Neutrophil (primary cell): ENCODE results near the gene RNF220.
A peak's percentile ranks its signal among the peaks of the same experiment; 100 is the strongest.

ENCODE experiments used
- H3K27ac ChIP-seq: fragments of 200-600 bp; sonication (generic); 2 replicates; pipeline ENCODE4 v1.5.1; 2016; ENCODE audit warnings: mild to moderate bottlenecking, moderate library complexity
- H3K27me3 ChIP-seq: fragments of 200-600 bp; sonication (generic); 2 replicates; pipeline ENCODE4 v1.6.0; 2016; ENCODE audit warnings: mild to moderate bottlenecking
- H3K36me3 ChIP-seq: fragments of 200-600 bp; sonication (generic); 2 replicates; pipeline ENCODE4 v1.5.1; 2017
- H3K4me1 ChIP-seq, 2 experiments: fragments of 200-600 bp in 1 of 2; sonication (generic) in 1 of 2; 1 replicate in 1 of 2; 2 replicates in 1 of 2; pipeline versions ENCODE4 v1.5.1 to v1.6.1; 2013 to 2016; ENCODE audit warnings: low read depth in 1 of 2, low read length in 1 of 2, mild to moderate bottlenecking in 1 of 2, moderate library complexity in 1 of 2; ENCODE audit not compliant: control insufficient read depth in 1 of 2, insufficient read depth in 1 of 2
- H3K4me3 ChIP-seq, 2 experiments: fragments of 200-600 bp in 1 of 2; sonication (generic) in 1 of 2; 1 replicate in 1 of 2; 2 replicates in 1 of 2; pipeline ENCODE4 v1.5.1; 2013 to 2016; ENCODE audit warnings: low read depth in 1 of 2, low read length in 1 of 2, mild to moderate bottlenecking in 1 of 2, moderate library complexity in 1 of 2
- H3K9me3 ChIP-seq: fragments of 200-600 bp; sonication (generic); 2 replicates; pipeline ENCODE4 v1.5.1; 2016
- TF ChIP-seq, protein P1 (sequence below): fragments of 200-600 bp; sonication (generic); IDR thresholded peaks from 2 replicates; pipeline ENCODE4 v1.5.1; 2016; ENCODE audit warnings: antibody characterized with exemption

The RNF220 gene

GRCh38 chr1:44682883-44683265 is 277.8 kb downstream of the RNF220 start:
- Histone ChIP-seq H3K27me3 (no peaks in the 10 kb centered on the region), H3K36me3 (no peaks in the 10 kb centered on the region), H3K27ac (peak overlapping the region; percentile 59), H3K9me3 (no peaks in the 10 kb centered on the region), H3K4me3 (no peak overlapping the region), H3K4me1 (peaks cover 55 to 57% of the 10 kb centered on the region in 2 experiments)
- TF ChIP-seq, protein P1, sequence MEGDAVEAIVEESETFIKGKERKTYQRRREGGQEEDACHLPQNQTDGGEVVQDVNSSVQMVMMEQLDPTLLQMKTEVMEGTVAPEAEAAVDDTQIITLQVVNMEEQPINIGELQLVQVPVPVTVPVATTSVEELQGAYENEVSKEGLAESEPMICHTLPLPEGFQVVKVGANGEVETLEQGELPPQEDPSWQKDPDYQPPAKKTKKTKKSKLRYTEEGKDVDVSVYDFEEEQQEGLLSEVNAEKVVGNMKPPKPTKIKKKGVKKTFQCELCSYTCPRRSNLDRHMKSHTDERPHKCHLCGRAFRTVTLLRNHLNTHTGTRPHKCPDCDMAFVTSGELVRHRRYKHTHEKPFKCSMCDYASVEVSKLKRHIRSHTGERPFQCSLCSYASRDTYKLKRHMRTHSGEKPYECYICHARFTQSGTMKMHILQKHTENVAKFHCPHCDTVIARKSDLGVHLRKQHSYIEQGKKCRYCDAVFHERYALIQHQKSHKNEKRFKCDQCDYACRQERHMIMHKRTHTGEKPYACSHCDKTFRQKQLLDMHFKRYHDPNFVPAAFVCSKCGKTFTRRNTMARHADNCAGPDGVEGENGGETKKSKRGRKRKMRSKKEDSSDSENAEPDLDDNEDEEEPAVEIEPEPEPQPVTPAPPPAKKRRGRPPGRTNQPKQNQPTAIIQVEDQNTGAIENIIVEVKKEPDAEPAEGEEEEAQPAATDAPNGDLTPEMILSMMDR: no peak

GRCh38 chr1:44684525-44684924 is 279.5 kb downstream of the RNF220 start:
- TF ChIP-seq, protein P1: no peak
- Histone ChIP-seq H3K4me1 (peaks cover 46 to 49% of the 10 kb centered on the region in 2 experiments), H3K27ac (peak overlapping the region; percentile 59), H3K4me3 (no peak overlapping the region), H3K36me3 (no peaks in the 10 kb centered on the region), H3K27me3 (no peaks in the 10 kb centered on the region), H3K9me3 (no peaks in the 10 kb centered on the region)

DNA sequence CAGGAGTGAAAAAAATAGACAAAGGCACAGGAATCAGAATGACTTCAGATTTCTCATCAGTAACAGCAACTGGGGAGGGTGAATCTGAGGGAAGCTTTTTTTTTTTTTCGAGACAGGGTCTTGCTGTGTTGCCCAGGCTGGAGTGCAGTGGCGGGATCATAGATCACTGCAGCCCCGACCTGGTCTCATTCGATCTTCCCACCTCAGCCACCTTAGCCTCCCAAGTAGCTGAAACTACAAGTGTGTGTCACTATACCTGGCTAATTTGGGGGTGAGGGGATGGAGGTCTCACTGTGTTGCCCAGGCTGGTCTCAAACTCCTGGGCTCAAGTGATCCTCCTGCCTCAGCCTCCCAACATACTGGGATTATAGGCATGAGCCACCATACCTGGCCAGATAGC is 280.2 kb downstream of the RNF220 start:
- H3K9me3 ChIP-seq: no peaks in the 10 kb centered on the region
- H3K36me3 ChIP-seq: no peaks in the 10 kb centered on the region
- peak overlapping the region; percentile 59 for H3K27ac ChIP-seq
- TF ChIP-seq, protein P1: no peak
- peaks cover 46 to 49% of the 10 kb centered on the region in 2 experiments for H3K4me1 ChIP-seq
- H3K27me3 ChIP-seq: no peaks in the 10 kb centered on the region
- H3K4me3 ChIP-seq: no peak overlapping the region

GRCh38 chr1:44685881-44686280 is 280.8 kb downstream of the RNF220 start:
- H3K36me3 ChIP-seq: no peaks in the 10 kb centered on the region
- H3K9me3 ChIP-seq: no peaks in the 10 kb centered on the region
- no peaks in the 10 kb centered on the region for H3K27me3 ChIP-seq
- TF ChIP-seq, protein P1: no peak
- no peak overlapping the region for H3K4me3 ChIP-seq
- H3K27ac ChIP-seq: no peak overlapping the region
- peaks cover 46 to 49% of the 10 kb centered on the region in 2 experiments for H3K4me1 ChIP-seq

DNA sequence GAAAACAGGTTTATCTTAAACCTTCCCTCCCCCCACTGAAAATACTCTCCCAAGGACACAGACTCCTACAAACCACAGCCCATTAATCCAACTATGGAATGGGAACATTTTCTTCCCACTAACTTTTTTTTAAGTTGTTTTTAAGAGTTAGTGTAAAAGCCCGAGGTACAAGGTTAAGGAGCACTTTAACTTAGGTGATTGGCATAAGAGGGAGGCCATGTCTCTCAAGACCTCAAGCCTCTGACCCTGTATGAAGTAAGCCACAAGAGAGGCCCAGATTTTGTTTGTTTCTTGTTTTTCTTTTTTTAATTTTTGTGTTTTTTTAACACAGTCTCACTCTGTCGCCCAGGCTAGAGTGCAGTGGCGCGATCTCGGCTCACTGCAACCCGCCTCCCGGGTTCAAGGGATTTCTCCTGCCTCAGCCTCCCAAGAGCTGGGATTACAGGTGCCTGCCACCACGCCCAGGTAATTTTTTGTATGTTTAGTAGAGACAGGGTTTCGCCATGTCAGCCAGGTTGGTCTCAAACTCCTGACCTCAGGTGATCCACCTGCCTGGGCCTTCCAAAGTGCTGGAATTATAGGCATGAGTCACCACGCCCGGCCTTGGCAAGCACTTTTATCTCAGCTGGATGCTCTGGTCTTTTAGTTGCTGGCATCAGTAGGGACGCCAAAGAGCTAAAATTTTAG is 283.8 kb downstream of the RNF220 start:
- H3K9me3 ChIP-seq: no peaks in the 10 kb centered on the region
- no peaks in the 10 kb centered on the region for H3K27me3 ChIP-seq
- no peak overlapping the region for H3K27ac ChIP-seq
- peaks cover 27 to 29% of the 10 kb centered on the region in 2 experiments for H3K4me1 ChIP-seq
- TF ChIP-seq, protein P1: no peak
- no peak overlapping the region for H3K4me3 ChIP-seq
- no peaks in the 10 kb centered on the region for H3K36me3 ChIP-seq
